NCI-H748 (cell line): ENCODE measurements around the gene SETD6.
"Not testable (repeated sequence)": the region's sequence is repeated elsewhere in the genome, so short reads cannot be mapped to it uniquely, and the experiment has no call there.

ENCODE experiments used
- DNase-seq: peaks from one replicate; lab custom pipeline; 2025; ENCODE audit not compliant: unreplicated experiment; lab: John Stamatoyannopoulos, UW

The SETD6 gene, protein sequence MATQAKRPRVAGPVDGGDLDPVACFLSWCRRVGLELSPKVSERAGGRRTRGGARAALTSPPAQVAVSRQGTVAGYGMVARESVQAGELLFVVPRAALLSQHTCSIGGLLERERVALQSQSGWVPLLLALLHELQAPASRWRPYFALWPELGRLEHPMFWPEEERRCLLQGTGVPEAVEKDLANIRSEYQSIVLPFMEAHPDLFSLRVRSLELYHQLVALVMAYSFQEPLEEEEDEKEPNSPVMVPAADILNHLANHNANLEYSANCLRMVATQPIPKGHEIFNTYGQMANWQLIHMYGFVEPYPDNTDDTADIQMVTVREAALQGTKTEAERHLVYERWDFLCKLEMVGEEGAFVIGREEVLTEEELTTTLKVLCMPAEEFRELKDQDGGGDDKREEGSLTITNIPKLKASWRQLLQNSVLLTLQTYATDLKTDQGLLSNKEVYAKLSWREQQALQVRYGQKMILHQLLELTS

DNA sequence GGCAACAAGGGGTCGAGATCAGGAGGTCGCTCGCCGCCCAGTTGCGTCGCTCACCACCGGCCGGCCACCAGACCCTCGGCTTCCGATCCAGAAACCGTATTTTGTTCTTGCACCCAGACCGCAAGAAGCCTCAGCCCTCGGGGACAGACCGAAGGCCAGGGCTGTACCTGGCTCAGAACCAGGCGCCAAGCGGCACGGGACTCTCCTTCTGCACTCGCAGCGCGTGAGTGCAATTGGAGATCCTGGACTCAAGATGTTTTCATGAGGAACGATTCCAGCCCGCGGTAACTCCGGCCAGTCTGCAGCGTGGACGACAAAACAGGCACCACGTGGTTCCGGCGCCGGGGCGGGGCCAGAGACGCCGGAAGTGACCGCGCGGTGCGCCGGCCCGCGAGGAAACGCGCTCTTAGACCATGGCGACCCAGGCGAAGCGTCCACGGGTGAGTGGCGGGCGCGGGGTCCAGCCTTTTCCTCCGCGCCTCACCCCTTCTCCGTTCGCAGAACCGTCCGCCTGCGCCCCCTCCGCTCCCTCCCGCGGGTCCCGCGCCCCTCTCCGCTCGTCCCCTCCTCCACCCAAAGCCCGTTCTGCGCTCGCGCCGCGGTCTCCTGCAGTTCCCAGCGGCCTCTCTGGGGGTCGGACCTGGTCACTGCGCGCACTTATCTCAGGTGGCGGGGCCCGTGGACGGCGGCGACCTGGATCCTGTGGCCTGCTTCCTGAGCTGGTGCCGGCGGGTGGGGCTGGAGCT, at the start of gene SETD6:
TSS of gene SETD6 (plus strand) at position 393 of the 746 bp plus-strand sequence. CDS start at position 414, 21 bp downstream.
- DNase-seq, result peak; percentile 85

DNA sequence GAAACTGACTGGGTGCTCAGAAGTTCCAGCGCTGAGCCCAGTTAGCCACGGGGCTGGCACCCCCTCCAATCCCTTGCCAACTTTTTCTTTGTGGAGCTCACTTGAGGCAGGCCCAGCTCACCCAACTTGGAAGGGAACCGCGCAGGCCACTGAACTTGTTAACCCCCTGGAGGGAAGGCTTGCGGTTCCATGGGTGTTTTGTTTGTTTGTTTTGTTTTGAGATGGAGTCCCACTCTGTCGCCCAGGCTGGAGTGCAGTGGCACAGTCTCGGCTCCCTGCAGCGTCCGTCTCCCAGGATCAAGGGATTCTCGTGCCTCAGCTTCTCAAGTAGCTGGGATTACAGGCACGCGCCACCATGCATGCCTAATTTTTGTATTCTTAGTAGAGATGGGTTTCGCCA, 49.5 kb upstream of the SETD6 start:
- no peak for DNase-seq

DNA sequence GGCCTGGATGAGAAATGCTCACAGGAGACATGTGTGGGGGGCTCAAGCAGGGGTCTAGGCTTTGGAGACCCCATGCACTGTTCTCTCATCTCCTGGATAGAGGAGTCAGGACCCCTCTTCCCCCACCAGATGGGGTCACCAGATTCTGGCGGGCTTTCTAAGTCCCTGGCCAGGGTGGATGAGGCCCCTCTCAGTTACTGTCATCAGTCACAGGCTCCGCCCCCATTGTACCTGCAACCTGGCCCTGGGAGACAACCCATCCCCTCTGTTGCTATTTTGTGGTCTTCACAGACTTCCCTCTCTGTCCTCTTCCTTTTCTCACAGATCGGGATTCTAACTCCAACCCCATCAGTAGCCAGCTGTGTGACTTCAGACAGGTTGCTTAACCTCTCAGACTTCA, 48.9 kb upstream of the SETD6 start:
- DNase-seq, result no peak

DNA sequence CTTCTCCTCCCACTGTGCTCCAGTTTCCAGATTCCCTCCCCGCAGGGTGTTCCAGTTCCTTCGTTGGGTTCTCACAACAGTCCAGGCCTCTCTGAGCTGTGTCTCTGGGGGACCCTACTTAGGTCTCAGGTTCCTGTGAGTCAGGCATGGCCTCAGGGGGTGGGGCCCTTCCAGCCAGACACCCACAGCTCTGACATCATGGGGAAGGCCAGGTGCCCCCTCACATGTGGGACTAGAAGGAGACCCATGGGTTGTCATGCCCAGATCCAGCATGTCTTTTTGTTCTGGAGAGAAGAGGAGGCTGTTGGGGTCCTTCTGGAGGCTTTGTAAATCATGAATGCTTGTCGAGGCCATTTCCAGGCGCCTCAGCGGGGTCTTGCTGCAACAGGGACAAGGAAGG, 47.4 kb upstream of the SETD6 start:
- no peak for DNase-seq

DNA sequence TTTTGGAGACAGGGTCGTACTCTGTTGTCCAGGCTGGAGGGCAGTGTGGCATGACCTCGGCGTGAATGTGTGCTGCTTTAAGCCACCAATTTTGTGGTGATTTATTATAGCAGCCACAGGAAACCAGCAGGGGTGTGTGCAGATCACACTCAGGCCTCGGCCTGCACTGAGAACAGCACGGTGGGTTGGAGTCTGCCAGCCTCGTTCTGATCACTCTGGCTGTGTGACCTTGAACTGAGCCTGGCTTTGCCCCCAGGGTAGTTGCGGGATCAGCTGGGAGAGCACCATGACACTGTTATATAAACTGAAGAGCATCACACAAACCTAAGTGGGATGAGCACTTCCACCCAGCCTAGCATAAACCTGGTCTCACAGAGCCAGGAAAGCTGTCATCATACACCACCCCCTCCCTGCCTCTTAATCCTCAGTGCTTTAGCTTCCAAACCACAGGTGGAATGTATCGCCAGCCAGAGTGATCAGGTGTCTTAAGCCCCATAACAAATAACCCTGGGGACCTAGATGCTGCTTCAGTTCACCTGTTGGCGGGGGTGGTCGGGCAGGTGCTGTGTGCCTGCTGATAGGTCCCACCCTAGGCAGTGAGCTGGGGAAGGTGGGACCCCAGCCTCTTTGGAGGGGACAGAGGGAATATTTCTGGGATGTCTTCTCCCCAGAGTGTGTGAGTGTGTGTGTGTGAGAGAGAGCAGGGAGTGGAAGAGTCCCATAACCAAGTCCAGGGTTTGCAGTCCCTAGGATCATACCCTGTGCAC, 43.9 kb upstream of the SETD6 start:
- no peak for DNase-seq

DNA sequence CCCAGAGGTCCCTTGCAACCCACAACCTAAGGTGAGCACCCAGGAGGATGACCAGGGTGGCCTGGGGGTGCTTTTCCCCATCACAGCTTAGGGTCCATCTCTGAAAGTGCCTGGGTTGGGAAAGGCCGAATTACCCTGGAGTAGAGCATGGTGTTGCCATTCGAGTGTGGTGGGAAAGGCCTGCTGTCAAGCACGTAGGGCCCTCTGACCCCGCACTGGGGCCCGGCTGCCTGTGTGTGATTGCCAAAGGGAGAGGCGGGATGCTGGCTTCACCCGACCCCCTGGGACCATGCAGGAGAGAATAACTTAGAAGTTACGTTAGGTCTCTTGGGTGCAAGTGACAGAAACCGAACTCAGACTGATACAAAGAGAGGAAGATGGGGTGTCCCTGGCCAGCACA, 43.1 kb upstream of the SETD6 start:
- DNase-seq, result no peak

DNA sequence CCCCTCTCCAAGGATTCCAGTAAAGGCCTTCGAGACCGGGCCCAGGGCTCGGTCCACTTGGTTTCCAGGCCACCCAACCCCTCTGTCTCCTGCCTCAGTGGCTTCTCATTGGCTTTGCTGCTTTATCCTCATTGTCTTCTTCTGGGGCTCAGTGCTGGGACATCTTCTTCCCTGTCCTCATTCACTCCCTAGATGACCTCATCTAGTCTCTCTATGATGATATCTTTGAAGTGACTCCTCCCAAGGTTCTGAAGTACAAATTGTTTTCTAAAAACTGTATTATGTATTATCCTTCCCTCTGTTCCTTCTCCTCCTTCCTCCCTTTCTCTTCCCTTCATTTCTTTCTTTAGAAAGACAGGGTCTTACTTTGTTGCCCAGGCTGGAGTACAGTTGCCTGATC, 42.5 kb upstream of the SETD6 start:
- DNase-seq, result no peak

DNA sequence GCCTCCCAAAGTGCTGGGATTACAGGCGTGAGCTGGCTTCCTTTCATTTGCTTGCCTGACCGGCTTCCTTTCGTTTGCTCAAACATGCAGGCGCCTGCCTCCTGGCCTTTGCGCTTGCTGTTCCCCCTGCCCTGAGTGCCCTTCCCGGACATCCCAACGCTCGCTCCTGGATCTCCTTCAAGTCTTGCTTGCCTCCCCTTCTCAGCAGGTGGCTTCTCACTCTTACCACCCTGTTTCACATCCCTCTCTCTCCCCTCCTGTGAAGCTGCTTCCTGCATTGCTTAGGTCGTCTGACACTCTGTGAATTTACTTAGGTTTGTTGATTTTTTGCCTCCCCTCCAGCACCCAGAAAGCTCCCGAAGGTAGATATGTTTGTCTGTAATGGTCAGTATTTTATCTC, 41.0 kb upstream of the SETD6 start:
- no peak for DNase-seq

DNA sequence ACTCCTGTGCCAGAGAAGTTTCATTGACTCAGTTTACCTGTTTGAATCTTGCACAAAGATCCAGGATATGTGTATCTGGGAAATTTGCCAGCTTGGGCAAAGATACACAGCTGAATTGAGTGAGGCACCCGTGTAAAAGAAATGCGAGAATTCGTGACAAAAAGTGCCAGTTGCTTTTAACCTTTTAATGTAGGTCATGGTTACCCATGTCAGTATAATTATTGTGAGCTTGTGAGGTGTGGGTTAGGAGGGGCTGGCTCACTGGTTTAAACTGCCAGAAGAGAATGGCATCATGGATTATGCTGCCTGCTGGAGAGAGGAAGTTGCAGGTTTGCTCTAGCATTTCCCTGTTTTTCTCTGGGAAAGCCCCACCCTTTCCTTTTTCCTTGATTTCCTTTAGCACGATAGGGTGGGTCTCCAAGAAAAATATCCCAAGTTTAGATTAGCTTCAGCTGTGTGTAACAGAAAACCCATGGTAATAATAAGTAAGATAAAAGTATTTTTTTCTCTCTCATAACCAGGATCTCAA, 40.2 kb upstream of the SETD6 start:
- no peak for DNase-seq

DNA sequence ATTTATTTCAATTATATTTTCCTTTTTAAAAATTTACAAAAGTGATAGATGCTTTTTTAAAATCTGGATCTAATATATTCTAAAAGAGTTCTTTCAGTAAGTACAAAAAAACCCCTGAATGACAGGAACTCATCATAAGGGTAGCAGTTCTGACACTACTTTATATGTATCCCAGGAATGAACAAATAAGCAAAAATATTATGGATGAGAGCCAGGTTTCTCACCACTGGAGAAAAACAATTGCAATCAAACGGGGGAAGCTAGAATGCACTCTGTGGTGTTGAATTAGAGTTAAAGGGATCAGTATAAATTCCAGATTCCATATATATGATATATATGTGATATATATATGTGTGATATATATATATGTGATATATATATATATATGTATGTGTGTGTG, 38.5 kb upstream of the SETD6 start:
- DNase-seq, result no peak

DNA sequence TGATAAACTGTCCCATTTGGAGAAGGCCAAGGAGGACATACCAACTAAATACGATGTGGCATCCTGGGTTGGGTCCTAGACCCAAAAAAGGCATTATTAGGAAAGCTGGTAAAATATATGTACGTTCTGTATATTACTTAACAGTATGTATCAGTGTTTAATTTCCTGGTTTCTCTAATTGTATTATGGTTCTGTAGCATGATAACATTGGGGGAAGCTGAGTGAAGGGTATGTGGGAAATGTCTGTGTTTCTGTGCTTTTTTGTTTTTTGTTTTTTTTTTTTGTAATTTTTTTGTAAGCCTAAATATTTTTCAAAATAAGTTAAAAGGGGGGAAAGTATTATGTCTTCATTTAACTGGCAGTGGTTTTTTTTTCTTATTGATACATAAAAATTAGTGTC, 36.9 kb upstream of the SETD6 start:
- DNase-seq, result no peak

DNA sequence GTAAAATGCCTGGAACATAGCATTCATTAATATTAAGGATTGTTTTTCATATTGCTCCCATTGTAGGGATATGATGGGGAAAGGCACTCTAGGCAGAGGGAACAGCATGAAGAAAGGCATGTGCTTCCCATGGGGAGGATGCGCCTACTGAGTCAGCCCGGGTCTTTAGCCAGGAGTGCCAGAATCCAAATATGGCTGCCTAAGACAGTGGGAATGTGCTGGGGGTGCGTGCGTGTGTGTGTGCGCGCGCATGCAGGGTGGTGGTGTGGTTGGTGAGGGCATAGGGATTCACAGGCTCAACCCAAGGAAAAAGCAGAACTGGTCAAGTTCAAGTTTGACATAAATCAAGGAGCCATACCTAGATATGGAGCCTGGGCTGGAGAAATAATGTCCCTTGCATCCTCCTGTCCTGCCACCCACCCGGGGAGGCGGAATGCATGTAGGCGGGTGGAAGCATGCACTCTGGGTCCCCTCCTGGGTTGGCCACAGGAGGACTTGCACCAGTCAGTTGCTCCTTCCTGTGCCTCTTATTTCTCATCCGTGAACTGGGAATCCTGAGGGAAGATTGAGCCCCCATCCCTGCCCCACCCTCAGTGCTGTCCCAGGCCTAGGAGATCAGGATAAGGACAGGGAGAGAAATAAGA, 34.0 kb upstream of the SETD6 start:
- DNase-seq, result no peak

DNA sequence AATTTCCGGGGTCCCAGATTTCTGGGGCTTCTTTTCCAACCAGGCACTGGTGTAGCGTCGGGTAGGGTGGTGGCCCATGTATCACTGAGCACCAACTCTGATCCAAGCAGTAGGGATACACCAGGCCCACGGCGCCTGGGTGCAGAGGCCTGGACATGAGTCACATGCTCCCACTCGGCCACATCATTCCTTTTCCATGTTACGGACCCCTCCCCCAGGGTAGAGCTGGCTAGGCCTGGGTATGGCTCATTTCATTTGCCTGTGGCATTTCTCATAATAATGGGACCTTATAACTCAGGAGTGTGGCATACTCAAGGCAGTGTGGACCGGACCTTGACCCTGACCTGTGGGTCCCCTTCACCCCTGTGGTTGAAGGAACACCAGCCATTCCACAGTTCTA, 33.4 kb upstream of the SETD6 start:
- DNase-seq, result no peak

DNA sequence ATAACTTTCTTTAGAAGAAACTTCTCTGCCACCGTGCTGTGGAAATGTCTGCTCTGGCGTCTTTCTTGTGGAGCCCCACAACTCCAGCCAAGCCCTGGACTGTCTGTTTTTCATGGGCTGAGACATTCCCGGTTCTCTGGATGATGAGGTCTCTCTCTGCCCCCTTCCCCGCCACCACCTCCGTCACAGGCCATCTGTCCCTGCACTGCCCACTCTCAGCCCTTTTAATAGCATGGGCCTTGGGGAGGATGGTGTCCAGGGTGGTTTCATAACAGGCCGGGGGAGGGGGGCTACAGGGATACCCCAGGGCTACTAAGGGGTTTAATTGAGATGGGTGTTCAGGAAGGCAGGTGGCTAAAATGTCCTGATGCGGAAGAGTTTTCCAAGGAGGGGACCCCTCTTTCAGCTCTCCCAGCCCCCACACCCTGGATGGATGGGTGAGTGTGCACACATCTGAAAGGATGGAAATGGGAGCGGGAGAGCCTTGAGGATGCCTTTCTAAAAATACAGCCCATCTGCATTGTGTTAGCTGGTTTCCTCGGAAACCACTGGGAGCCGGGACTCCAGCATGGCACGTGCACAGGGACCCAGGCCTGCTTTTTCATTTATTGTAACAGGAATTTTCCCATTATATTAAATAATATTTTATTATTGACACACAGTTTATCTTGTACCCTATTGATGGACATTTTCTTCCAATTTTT, 30.0 kb upstream of the SETD6 start:
- no peak for DNase-seq

DNA sequence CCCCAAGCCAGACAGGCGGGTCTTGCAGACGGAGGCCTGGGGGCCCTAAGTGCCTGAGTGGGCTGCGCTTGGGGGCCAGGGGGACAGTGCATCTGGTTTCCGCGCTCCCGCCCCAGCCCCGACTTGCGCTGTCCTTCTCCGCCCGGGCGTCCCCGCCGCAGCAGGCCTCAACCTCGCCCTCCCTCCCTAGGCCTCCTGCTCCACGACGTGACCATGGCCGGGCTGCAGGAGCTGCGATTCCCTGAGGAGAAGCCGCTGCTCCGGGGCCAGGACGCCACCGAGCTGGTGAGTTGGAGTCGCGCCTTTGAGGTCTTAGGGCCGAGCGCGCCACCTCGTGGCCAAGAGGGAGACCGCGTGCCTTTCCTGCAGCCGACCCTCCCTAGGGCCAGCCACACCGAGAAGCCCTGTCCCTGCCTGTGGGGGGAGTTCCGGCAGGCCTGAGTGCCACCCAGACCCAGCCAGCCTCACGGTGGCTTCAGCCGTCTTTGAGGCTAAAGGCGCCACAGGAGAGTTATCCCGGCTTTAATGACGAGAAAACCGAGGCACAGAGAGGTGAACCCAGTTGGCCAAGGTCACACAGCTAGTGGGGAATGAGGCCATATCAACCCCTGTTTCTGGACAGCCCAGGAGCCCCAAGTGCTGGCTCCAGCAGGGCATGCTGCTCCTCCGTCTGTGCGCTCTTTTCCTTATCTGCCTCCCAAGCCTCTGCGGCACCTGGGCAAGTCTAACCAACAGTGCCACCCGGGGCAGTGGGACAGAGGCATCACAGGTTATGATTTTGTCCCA, 27.6 kb upstream of the SETD6 start:
- peak; percentile 81 for DNase-seq

DNA sequence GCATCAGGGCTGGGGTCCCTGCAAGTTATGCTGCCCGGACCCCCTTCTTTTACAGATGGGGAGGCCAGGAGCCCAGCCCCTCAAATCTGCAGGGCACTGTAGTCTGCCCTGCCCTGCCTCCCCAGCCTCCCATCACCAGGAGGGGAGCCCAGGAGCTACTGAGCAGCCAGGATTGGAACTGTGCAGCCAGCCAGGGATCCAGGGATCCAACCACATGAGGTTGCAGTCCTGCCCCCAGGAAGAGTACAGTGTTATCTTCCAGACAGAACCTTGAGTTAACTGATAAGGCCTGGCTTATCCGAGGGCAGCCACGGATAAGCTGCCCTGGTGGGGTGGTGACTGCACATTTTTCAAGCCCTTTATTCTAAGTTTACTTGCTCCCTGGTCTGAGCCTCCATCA, 26.8 kb upstream of the SETD6 start:
- no peak for DNase-seq

DNA sequence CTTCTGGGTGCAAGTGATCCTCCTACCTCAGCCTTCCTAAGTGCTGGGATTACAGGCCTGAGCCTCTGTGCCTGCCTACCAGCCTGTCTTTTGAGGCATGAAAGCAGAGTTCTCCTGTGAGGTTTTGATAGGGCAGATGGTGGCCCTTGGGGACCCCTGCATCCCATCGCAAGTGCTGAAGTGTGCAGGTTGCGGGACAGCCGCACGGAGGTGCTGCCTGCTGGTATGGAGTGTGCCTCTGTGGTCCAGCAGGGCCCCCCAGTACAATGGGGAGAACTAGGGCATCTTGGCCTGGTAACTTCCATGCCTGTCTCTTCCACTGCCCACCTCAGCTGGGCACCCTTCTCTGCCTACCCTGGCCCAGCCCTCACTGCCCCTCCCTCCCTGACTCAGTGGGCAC, 25.3 kb upstream of the SETD6 start:
- DNase-seq, result no peak

DNA sequence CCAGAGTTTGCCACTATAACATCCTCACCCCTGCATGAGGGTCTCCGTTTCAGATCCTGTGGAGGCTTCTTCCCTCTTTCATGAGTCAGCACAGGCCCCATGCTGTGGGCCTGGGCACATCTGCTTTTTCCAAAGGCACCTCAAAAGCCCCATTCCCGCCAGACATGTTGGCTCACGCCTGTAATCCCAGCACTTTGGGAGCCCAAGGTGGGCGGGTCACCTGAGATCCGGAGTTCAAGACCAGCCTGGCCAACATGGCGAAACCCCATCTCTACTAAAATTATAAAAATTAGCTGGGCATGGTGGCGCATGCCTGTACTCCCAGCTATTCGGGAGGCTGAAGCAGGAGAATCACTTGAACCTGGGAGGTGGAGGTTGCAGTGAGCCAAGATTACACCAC, 24.8 kb upstream of the SETD6 start:
- not testable (repeated sequence) for DNase-seq

DNA sequence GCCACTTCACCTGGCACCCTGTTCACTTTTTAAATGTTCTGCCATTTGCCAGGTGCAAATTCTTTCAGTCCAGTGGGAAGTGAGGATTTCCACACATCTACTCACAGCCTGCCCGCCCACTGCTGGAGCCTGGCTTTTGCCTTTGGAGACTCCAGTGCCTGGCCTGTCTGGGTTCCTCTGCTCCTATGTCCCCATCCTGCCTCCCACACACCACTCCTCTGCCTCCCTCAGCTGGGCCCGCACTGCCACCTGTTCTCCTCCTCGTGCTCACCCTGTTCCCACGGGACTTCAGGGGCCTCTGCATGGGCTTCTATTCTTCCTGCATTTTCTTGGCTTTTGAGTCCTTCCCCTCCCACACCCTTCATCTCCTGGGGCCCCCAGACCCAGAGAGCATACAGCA, 23.3 kb upstream of the SETD6 start:
- no peak for DNase-seq

DNA sequence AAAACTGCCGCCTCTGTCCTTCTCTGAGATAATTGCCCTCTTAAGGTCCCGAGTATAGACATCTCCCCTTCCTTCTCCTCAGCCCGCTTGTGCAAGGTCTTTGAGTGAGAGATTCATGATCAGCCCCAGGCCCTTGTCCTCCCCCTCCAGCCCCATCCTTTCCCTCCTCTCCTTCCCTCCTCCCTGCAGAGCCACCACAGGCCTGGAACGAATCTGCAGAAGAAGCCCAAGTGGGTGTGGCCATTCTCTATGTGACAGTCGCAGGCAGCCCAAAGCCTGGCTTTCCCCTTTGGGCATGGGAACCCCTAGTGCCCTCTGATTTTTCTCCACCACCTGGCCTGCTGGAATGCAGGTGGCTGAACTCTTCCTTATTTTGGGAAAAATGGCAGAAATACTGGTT, 22.6 kb upstream of the SETD6 start:
- peak; percentile 23 for DNase-seq
